GM12878 (cell line): ENCODE results near the gene IFRD1. TPM values are rescaled to one million over a fixed set of nuclear protein-coding genes. Genes with fewer than 3 reads are reported as not detected.

Experiments
- BHLHE40 ChIP-seq, 2 experiments: fragments of 450-650 bp in 1 of 2; IDR thresholded peaks; 2 replicates each; pipeline ENCODE4 v1.6.1; 2011 to 2017; ENCODE audit warnings: low read depth in 2 of 2, borderline replicate concordance in 1 of 2, improper control_type of control experiment in 1 of 2, low read length in 1 of 2, mild to moderate bottlenecking in 1 of 2
- CREM ChIP-seq: IDR thresholded peaks from 2 replicates; pipeline ENCODE4 v1.6.1; 2014; ENCODE audit warnings: antibody characterized with exemption, low read depth
- HCFC1 ChIP-seq: fragments of 150-350 bp; IDR thresholded peaks from 2 replicates; pipeline ENCODE4 v1.6.1; 2014; ENCODE audit warnings: low read length
- HDAC2 ChIP-seq: fragments of 200-600 bp; sonication (generic); IDR thresholded peaks from 2 replicates; pipeline ENCODE4 v1.6.1; 2017
- LARP7 ChIP-seq: fragments of 450-650 bp; IDR thresholded peaks from 2 replicates; pipeline ENCODE4 v1.6.1; 2017; ENCODE audit warnings: mild to moderate bottlenecking
- NR2C2 ChIP-seq: IDR thresholded peaks from 2 replicates; pipeline ENCODE4 v1.6.1; 2011; ENCODE audit warnings: borderline replicate concordance, low read depth; ENCODE audit not compliant: control insufficient read depth, insufficient read length
- PML ChIP-seq: IDR thresholded peaks from 2 replicates; pipeline ENCODE4 v1.6.1; 2012; ENCODE audit warnings: low read length, inconsistent platforms
- RAD51 ChIP-seq: fragments of 450-650 bp; IDR thresholded peaks from 2 replicates; pipeline ENCODE4 v1.6.1; 2016; ENCODE audit warnings: moderate library complexity, mild to moderate bottlenecking, inconsistent platforms
- SIX5 ChIP-seq: IDR thresholded peaks from 2 replicates; pipeline ENCODE4 v1.6.1; 2011; ENCODE audit warnings: mild to moderate bottlenecking, low read depth, low read length, moderate library complexity; ENCODE audit not compliant: severe bottlenecking
- STAT3 ChIP-seq: IDR thresholded peaks from 2 replicates; pipeline ENCODE4 v1.6.1; 2011; ENCODE audit warnings: low read depth, low read length, improper control_type of control experiment
- TBL1XR1 ChIP-seq: IDR thresholded peaks from 2 replicates; pipeline ENCODE4 v1.6.1; 2012; ENCODE audit warnings: low read depth, low read length, improper control_type of control experiment
- YBX1 ChIP-seq: fragments of 450-650 bp; IDR thresholded peaks from 2 replicates; pipeline ENCODE4 v1.6.1; 2016; ENCODE audit warnings: antibody characterized with exemption
- ZNF687 ChIP-seq: fragments of 450-650 bp; IDR thresholded peaks from 2 replicates; pipeline ENCODE4 v1.6.1; 2017; ENCODE audit warnings: mild to moderate bottlenecking, moderate library complexity
- polyA plus RNA-seq, 11 experiments: library from polyadenylated mRNA; depleted of rRNA in 4 of 11; unstranded in 6 of 11; stranded (reverse) in 5 of 11; fragments of >200 nt; fragmentation: Nextera tagmentation in 4 of 11; fragmentation: Illumina TruSeq in 1 of 11; extraction: Ambion mirVana in 4 of 11; extraction: Trizol in 1 of 11; gene quantifications; 1 replicate in 1 of 11; 2 replicates in 10 of 11; pipeline versions ENCODE4 v1.2.1 to v1.2.3, GENCODE V29; 2011 to 2016; ENCODE audit warnings: inconsistent platforms in 2 of 11, missing spikeins in 2 of 11, low read depth in 1 of 11
- total RNA-seq, 4 experiments: library from RNA; depleted of rRNA in 3 of 4; stranded (reverse); fragments of >200 nt in 3 of 4; fragmentation: Illumina TruSeq in 1 of 4; extraction: Trizol in 1 of 4; gene quantifications; 2 replicates each; pipeline versions ENCODE4 v1.2.1 to v1.2.3, GENCODE V29; 2013 to 2021
- TF ChIP-seq, protein P1 (sequence below): fragments of 450-650 bp; IDR thresholded peaks from 2 replicates; pipeline ENCODE4 v1.6.1; 2017; ENCODE audit warnings: borderline replicate concordance
- TF ChIP-seq, protein P2 (sequence below): IDR thresholded peaks from 2 replicates; pipeline ENCODE4 v1.6.1; 2012; ENCODE audit warnings: low read depth, low read length, improper control_type of control experiment
- TF ChIP-seq, protein P3 (sequence below): IDR thresholded peaks from 2 replicates; pipeline ENCODE4 v1.6.1; 2011; ENCODE audit warnings: low read depth, low read length, improper control_type of control experiment, borderline replicate concordance
- TF ChIP-seq, protein P4 (sequence below): IDR thresholded peaks from 2 replicates; pipeline ENCODE4 v1.6.1; 2012; ENCODE audit warnings: low read depth, low read length, improper control_type of control experiment
- TF ChIP-seq, protein P5 (sequence below): fragments of 450-650 bp; IDR thresholded peaks from 2 replicates; pipeline ENCODE4 v1.6.1; 2017; ENCODE audit warnings: mild to moderate bottlenecking, moderate library complexity

Gene IFRD1
- total and polyA plus RNA-seq, 10 of the 15 experiments (the other 5 are each of a cell fraction or from before 2014, with no cell fraction given), result 9.6 to 31.1 (median 19.9) TPM

- TF ChIP-seq, protein P1, sequence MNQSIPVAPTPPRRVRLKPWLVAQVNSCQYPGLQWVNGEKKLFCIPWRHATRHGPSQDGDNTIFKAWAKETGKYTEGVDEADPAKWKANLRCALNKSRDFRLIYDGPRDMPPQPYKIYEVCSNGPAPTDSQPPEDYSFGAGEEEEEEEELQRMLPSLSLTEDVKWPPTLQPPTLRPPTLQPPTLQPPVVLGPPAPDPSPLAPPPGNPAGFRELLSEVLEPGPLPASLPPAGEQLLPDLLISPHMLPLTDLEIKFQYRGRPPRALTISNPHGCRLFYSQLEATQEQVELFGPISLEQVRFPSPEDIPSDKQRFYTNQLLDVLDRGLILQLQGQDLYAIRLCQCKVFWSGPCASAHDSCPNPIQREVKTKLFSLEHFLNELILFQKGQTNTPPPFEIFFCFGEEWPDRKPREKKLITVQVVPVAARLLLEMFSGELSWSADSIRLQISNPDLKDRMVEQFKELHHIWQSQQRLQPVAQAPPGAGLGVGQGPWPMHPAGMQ, result no peak
- TF ChIP-seq, protein P2, sequence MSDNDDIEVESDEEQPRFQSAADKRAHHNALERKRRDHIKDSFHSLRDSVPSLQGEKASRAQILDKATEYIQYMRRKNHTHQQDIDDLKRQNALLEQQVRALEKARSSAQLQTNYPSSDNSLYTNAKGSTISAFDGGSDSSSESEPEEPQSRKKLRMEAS, result no peak
- TF ChIP-seq TBL1XR1 (no peak), PML (peak; percentile 99), BHLHE40 (IDR thresholded peaks at IDR 0.05; ENCODE audit: borderline replicate concordance in 1 of 2, low read depth in 2 of 2, low read length in 1 of 2) (peak in 1 of 2 experiments; percentile 5; a peak in 1 of 4 replicates), CREM (peak; percentile 90), HDAC2 (no peak), YBX1 (no peak), ZNF687 (peak; percentile 70), STAT3 (no peak), HCFC1 (peak; percentile 89), LARP7 (no peak), RAD51 (no peak), NR2C2 (no peak), SIX5 (peak; percentile 79)
- TF ChIP-seq, protein P3, sequence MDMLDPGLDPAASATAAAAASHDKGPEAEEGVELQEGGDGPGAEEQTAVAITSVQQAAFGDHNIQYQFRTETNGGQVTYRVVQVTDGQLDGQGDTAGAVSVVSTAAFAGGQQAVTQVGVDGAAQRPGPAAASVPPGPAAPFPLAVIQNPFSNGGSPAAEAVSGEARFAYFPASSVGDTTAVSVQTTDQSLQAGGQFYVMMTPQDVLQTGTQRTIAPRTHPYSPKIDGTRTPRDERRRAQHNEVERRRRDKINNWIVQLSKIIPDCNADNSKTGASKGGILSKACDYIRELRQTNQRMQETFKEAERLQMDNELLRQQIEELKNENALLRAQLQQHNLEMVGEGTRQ, result no peak; the same call in 1 of the 2 replicates
- TF ChIP-seq, protein P4, sequence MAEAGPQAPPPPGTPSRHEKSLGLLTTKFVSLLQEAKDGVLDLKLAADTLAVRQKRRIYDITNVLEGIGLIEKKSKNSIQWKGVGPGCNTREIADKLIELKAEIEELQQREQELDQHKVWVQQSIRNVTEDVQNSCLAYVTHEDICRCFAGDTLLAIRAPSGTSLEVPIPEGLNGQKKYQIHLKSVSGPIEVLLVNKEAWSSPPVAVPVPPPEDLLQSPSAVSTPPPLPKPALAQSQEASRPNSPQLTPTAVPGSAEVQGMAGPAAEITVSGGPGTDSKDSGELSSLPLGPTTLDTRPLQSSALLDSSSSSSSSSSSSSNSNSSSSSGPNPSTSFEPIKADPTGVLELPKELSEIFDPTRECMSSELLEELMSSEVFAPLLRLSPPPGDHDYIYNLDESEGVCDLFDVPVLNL, result no peak
- TF ChIP-seq, protein P5, sequence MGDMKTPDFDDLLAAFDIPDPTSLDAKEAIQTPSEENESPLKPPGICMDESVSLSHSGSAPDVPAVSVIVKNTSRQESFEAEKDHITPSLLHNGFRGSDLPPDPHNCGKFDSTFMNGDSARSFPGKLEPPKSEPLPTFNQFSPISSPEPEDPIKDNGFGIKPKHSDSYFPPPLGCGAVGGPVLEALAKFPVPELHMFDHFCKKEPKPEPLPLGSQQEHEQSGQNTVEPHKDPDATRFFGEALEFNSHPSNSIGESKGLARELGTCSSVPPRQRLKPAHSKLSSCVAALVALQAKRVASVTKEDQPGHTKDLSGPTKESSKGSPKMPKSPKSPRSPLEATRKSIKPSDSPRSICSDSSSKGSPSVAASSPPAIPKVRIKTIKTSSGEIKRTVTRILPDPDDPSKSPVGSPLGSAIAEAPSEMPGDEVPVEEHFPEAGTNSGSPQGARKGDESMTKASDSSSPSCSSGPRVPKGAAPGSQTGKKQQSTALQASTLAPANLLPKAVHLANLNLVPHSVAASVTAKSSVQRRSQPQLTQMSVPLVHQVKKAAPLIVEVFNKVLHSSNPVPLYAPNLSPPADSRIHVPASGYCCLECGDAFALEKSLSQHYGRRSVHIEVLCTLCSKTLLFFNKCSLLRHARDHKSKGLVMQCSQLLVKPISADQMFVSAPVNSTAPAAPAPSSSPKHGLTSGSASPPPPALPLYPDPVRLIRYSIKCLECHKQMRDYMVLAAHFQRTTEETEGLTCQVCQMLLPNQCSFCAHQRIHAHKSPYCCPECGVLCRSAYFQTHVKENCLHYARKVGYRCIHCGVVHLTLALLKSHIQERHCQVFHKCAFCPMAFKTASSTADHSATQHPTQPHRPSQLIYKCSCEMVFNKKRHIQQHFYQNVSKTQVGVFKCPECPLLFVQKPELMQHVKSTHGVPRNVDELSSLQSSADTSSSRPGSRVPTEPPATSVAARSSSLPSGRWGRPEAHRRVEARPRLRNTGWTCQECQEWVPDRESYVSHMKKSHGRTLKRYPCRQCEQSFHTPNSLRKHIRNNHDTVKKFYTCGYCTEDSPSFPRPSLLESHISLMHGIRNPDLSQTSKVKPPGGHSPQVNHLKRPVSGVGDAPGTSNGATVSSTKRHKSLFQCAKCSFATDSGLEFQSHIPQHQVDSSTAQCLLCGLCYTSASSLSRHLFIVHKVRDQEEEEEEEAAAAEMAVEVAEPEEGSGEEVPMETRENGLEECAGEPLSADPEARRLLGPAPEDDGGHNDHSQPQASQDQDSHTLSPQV, result no peak
These were observed at the start of gene IFRD1 (continued) for GRCh38 chr7:112449902-112450806.
